ENCODE measurements around the gene RENBP. TPM values are rescaled to one million over a fixed set of nuclear protein-coding genes. Genes with fewer than 3 reads are reported as not detected.

Gene RENBP
- total and polyA plus RNA-seq, 7 donors: 0.97 to 4.4 (median 2.9) TPM

- Histone ChIP-seq H3K4me1 (peaks cover 28% of the 10 kb centered on the region), H3K27me3 (ENCODE audit: insufficient read depth in 3 of 3, low read length in 2 of 3) (no peaks in the 10 kb centered on the region), H3K9me3 (no peaks in the 10 kb centered on the region), H3K27ac (no peak overlapping the region), H3K4me3 (no peak overlapping the region), H3K36me3 (ENCODE audit: insufficient read depth in 1 of 2, low read depth in 1 of 2) (peaks cover 3 to 48% of the 10 kb centered on the region in 2 donors)
- ATAC-seq (no peak), DNase-seq (no peak)
- intact Hi-C loops (cut with DNase I): no loop called here
- TF ChIP-seq CTCF (IDR thresholded peaks at IDR 0.05): no peak
- WGBS, 3 donors: 89 to 93% (median 92%) methylated on average over 11 to 13 of the region's 13 CpGs
Measured at GRCh38 chrX:153932220-153932915, 12.1 kb downstream of the RENBP start.

- intact Hi-C loops (cut with DNase I): no loop called here
- TF ChIP-seq CTCF (IDR thresholded peaks at IDR 0.05): no peak
Measured at GRCh38 chrX:153931748-153932147, 12.7 kb downstream of the RENBP start.

GRCh38 chrX:153931151-153931550, 13.3 kb downstream of the RENBP start:
- H3K36me3 ChIP-seq (ENCODE audit: insufficient read depth in 1 of 2, low read depth in 1 of 2): peaks cover 3 to 48% of the 10 kb centered on the region in 2 donors
- no peaks in the 10 kb centered on the region for H3K27me3 ChIP-seq (ENCODE audit: insufficient read depth in 3 of 3, low read length in 2 of 3)
- DNase-seq (no peak), ATAC-seq (no peak)
- intact Hi-C loops (cut with DNase I): no loop called here
- H3K4me3 ChIP-seq: no peak overlapping the region
- no peak for TF ChIP-seq CTCF (IDR thresholded peaks at IDR 0.05)
- 69 to 88% (median 83%) methylated on average over 4 to 8 of the region's 8 CpGs for WGBS, 3 donors
- no peak overlapping the region for H3K27ac ChIP-seq
- peaks cover 39% of the 10 kb centered on the region for H3K4me1 ChIP-seq
- H3K9me3 ChIP-seq: no peaks in the 10 kb centered on the region

More at GRCh38 chrX:153931748-153932147, 12.7 kb downstream of the RENBP start:
- no peak overlapping the region for H3K4me3 ChIP-seq
- 89 to 93% (median 90%) methylated on average over 11 to 13 of the region's 13 CpGs for WGBS, 3 donors
- no peaks in the 10 kb centered on the region for H3K27me3 ChIP-seq (ENCODE audit: insufficient read depth in 3 of 3, low read length in 2 of 3)
- DNase-seq (no peak), ATAC-seq (no peak)
- H3K9me3 ChIP-seq: no peaks in the 10 kb centered on the region
- H3K36me3 ChIP-seq (ENCODE audit: insufficient read depth in 1 of 2, low read depth in 1 of 2): peaks cover 3 to 48% of the 10 kb centered on the region in 2 donors
- peaks cover 34% of the 10 kb centered on the region for H3K4me1 ChIP-seq
- H3K27ac ChIP-seq: no peak overlapping the region

GRCh38 chrX:153930011-153930910, 14.2 kb downstream of the RENBP start:
- Histone ChIP-seq H3K4me1 (peaks cover 35% of the 10 kb centered on the region), H3K27ac (no peak overlapping the region), H3K4me3 (no peak overlapping the region), H3K36me3 (ENCODE audit: insufficient read depth in 1 of 2, low read depth in 1 of 2) (peaks cover 3 to 48% of the 10 kb centered on the region in 2 donors), H3K27me3 (ENCODE audit: insufficient read depth in 3 of 3, low read length in 2 of 3) (no peaks in the 10 kb centered on the region), H3K9me3 (no peaks in the 10 kb centered on the region)
- ATAC-seq (no peak), DNase-seq (no peak)
- intact Hi-C loops (cut with DNase I): no loop called here
- 87 to 89% (median 87%) methylated on average over 21 to 31 of the region's 31 CpGs for WGBS, 3 donors
- no peak for TF ChIP-seq CTCF (IDR thresholded peaks at IDR 0.05)

All from psoas muscle (tissue), 8 donors.